ENCODE data around the gene IL22RA1. TPM values are rescaled to one million over a fixed set of nuclear protein-coding genes. Genes with fewer than 3 reads are reported as not detected.

IL22RA1 gene
- total RNA-seq, 4 donors from 2014 or later = 0.23 TPM; not detected in 3

- 85% methylated on average over 10 of the region's 10 CpGs for WGBS
- Histone ChIP-seq H3K9me3 (no peaks in the 10 kb centered on the region), H3K27ac (replicated peaks in 1 of 4) (no peak overlapping the region), H3K36me3 (no peaks in the 10 kb centered on the region), H3K4me1 (peaks cover 0 to 5% (median 0%) of the 10 kb centered on the region in 4 donors), H3K4me3 (no peak overlapping the region), H3K27me3 (peaks cover 0 to 24% (median 0%) of the 10 kb centered on the region in 4 donors)
- DNase-seq (ENCODE audit: extremely low spot score) = no peak
- TF ChIP-seq POLR2AphosphoS5 (IDR thresholded peaks at IDR 0.05) = no peak
- TF ChIP-seq EP300 (IDR thresholded peaks at IDR 0.05) = no peak
- no peak for TF ChIP-seq POLR2A (IDR thresholded peaks at IDR 0.05; ENCODE audit: low read depth)
- no peak for TF ChIP-seq CTCF (IDR thresholded peaks at IDR 0.05)
- intact Hi-C loops (cut with DNase I) = no loop called here
Observed at GRCh38 chr1:24141311-24141997, 1.5 kb downstream of the IL22RA1 start.

- no peaks in the 10 kb centered on the region for H3K36me3 ChIP-seq
- no peak overlapping the region for H3K4me3 ChIP-seq
- H3K27ac ChIP-seq (replicated peaks in 1 of 4) = no peak overlapping the region
- TF ChIP-seq POLR2A (IDR thresholded peaks at IDR 0.05; ENCODE audit: low read depth) (no peak), CTCF (IDR thresholded peaks at IDR 0.05) (no peak), POLR2AphosphoS5 (IDR thresholded peaks at IDR 0.05) (no peak), EP300 (IDR thresholded peaks at IDR 0.05) (no peak)
- H3K27me3 ChIP-seq = peaks cover 0 to 24% (median 0%) of the 10 kb centered on the region in 4 donors
- no peak for DNase-seq (ENCODE audit: extremely low spot score)
- WGBS = 83% methylated on average over 17 of the region's 17 CpGs
- H3K4me1 ChIP-seq = peaks cover 0 to 5% (median 0%) of the 10 kb centered on the region in 4 donors
- intact Hi-C loops (cut with DNase I) = no loop called here
- no peaks in the 10 kb centered on the region for H3K9me3 ChIP-seq
Observed at GRCh38 chr1:24140741-24141181, 2.2 kb downstream of the IL22RA1 start.

GRCh38 chr1:24139841-24140425, 3.0 kb downstream of the IL22RA1 start:
- H3K4me1 ChIP-seq = peaks cover 0 to 5% (median 0%) of the 10 kb centered on the region in 4 donors
- no peak for DNase-seq (ENCODE audit: extremely low spot score)
- H3K27me3 ChIP-seq = peaks cover 0 to 24% (median 0%) of the 10 kb centered on the region in 4 donors
- intact Hi-C loops (cut with DNase I) = no loop called here
- no peak overlapping the region for H3K4me3 ChIP-seq
- no peaks in the 10 kb centered on the region for H3K36me3 ChIP-seq
- no peak overlapping the region for H3K27ac ChIP-seq (replicated peaks in 1 of 4)
- WGBS = 92% methylated on average over 11 of the region's 11 CpGs
- H3K9me3 ChIP-seq = no peaks in the 10 kb centered on the region
- TF ChIP-seq CTCF (IDR thresholded peaks at IDR 0.05) (no peak), POLR2A (IDR thresholded peaks at IDR 0.05; ENCODE audit: low read depth) (no peak), POLR2AphosphoS5 (IDR thresholded peaks at IDR 0.05) (no peak), EP300 (IDR thresholded peaks at IDR 0.05) (no peak)

GRCh38 chr1:24139222-24139489, 3.8 kb downstream of the IL22RA1 start:
- H3K27ac ChIP-seq (replicated peaks in 1 of 4) = no peak overlapping the region
- TF ChIP-seq CTCF (IDR thresholded peaks at IDR 0.05) (no peak), EP300 (IDR thresholded peaks at IDR 0.05) (no peak), POLR2A (IDR thresholded peaks at IDR 0.05; ENCODE audit: low read depth) (no peak), POLR2AphosphoS5 (IDR thresholded peaks at IDR 0.05) (no peak)
- 74% methylated on average over 2 of the region's 2 CpGs for WGBS
- H3K4me3 ChIP-seq = no peak overlapping the region
- H3K9me3 ChIP-seq = no peaks in the 10 kb centered on the region
- H3K36me3 ChIP-seq = no peaks in the 10 kb centered on the region
- no peak for DNase-seq (ENCODE audit: extremely low spot score)
- peaks cover 0 to 5% (median 0%) of the 10 kb centered on the region in 4 donors for H3K4me1 ChIP-seq
- intact Hi-C loops (cut with DNase I) = no loop called here
- peaks cover 0 to 24% (median 0%) of the 10 kb centered on the region in 4 donors for H3K27me3 ChIP-seq

Measured in esophagus muscularis mucosa (tissue), 4 donors.